IMR-90 (cell line): ENCODE measurements around the gene ATMIN. TPM values are rescaled to one million over a fixed set of nuclear protein-coding genes. Genes with fewer than 3 reads are reported as not detected.

Experiments used
- ATAC-seq: fragments of 200-7000 bp; cut with Tn5 transposase; 2 replicates; pipeline ENCODE4 v1.9.1; 2020; ENCODE audit warnings: low read depth, mild to moderate bottlenecking, moderate library complexity
- BruUV-seq: library from RNA; stranded (reverse); fragments of 400-500 nt; replicated peaks from 2 replicates; lab custom pipeline; 2021; lab: Mats Ljungman, UMichigan
- CTCF ChIA-PET: fragments of 300-600 bp; formaldehyde crosslinking; extraction: SDS; loops from one replicate; lab custom pipeline; 2021; ENCODE audit warnings: antibody characterized with exemption; lab: Yijun Ruan, JAX
- POLR2A ChIA-PET: fragments of 300-600 bp; sonication (Branson Sonifier 250); formaldehyde crosslinking; loops from one replicate; lab custom pipeline; 2022; ENCODE audit warnings: antibody characterized with exemption; ENCODE audit not compliant: unreplicated experiment; lab: Charles Lee
- DNase-seq: peaks from one replicate; pipeline ENCODE4 v3.0.0; 2013
- H2AFZ ChIP-seq: replicated peaks from 2 replicates; pipeline ENCODE3; 2013; ENCODE audit warnings: low read length, mild to moderate bottlenecking; ENCODE audit not compliant: poor library complexity
- H2AK5ac ChIP-seq: 2 replicates; pipeline ENCODE4 v1.6.1; 2013; ENCODE audit warnings: low read depth, low read length, inconsistent platforms
- H2AK9ac ChIP-seq: replicated peaks from 2 replicates; pipeline ENCODE3; 2013; ENCODE audit warnings: mild to moderate bottlenecking, low read depth, low read length, moderate library complexity; ENCODE audit not compliant: poor library complexity
- H2BK120ac ChIP-seq: 2 replicates; pipeline ENCODE4 v1.6.1; 2013; ENCODE audit warnings: low read depth, low read length, inconsistent platforms
- H2BK15ac ChIP-seq: 3 replicates; pipeline ENCODE4 v1.6.1; 2013; ENCODE audit warnings: low read depth, low read length, inconsistent platforms
- H2BK20ac ChIP-seq: 2 replicates; pipeline ENCODE4 v1.6.1; 2013; ENCODE audit warnings: low read depth, mild to moderate bottlenecking, inconsistent platforms, low read length, moderate library complexity
- H2BK5ac ChIP-seq: 2 replicates; pipeline ENCODE4 v1.6.1; 2013; ENCODE audit warnings: mild to moderate bottlenecking, low read depth, low read length, inconsistent platforms; ENCODE audit not compliant: poor library complexity, severe bottlenecking
- H3K14ac ChIP-seq: replicated peaks from 2 replicates; pipeline ENCODE4 v1.6.1; 2013; ENCODE audit warnings: low read depth, low read length, inconsistent platforms
- H3K18ac ChIP-seq: 2 replicates; pipeline ENCODE4 v1.6.1; 2013; ENCODE audit warnings: low read depth, low read length, control low read depth
- H3K23ac ChIP-seq: 2 replicates; pipeline ENCODE4 v1.6.1; 2013; ENCODE audit warnings: low read depth, low read length, inconsistent platforms
- H3K27ac ChIP-seq: 2 replicates; pipeline ENCODE4 v1.5.1; 2013; ENCODE audit warnings: mild to moderate bottlenecking, control low read depth, low read length; ENCODE audit not compliant: insufficient read depth
- H3K27me3 ChIP-seq: 2 replicates; pipeline ENCODE4 v1.6.1; 2013; ENCODE audit warnings: low read length; ENCODE audit not compliant: control insufficient read depth, insufficient read depth
- H3K36me3 ChIP-seq: 2 replicates; pipeline ENCODE4 v1.6.1; 2013; ENCODE audit warnings: low read length, mixed read lengths; ENCODE audit not compliant: control insufficient read depth, insufficient read depth
- H3K4ac ChIP-seq: 2 replicates; pipeline ENCODE4 v1.6.1; 2013; ENCODE audit warnings: low read depth, low read length, inconsistent platforms
- H3K4me1 ChIP-seq: 2 replicates; pipeline ENCODE4 v1.6.1; 2013; ENCODE audit warnings: low read length, mixed read lengths; ENCODE audit not compliant: control insufficient read depth, insufficient read depth
- H3K4me2 ChIP-seq: 2 replicates; pipeline ENCODE4 v1.6.1; 2013; ENCODE audit warnings: low read depth, mild to moderate bottlenecking, control low read depth, low read length, moderate library complexity
- H3K4me3 ChIP-seq: 2 replicates; pipeline ENCODE4 v1.5.1; 2013; ENCODE audit warnings: low read depth, mild to moderate bottlenecking, control low read depth, low read length, moderate library complexity; ENCODE audit not compliant: insufficient read depth
- H3K56ac ChIP-seq: 2 replicates; pipeline ENCODE4 v1.6.1; 2013; ENCODE audit warnings: low read length, inconsistent platforms; ENCODE audit not compliant: insufficient read depth; ENCODE audit errors: extremely low read depth
- H3K79me1 ChIP-seq, 2 experiments: 2 replicates each; pipeline ENCODE4 v1.6.1; 2013; ENCODE audit warnings: low read length in 2 of 2, inconsistent platforms in 1 of 2, low read depth in 1 of 2
- H3K9ac ChIP-seq: 2 replicates; pipeline ENCODE4 v1.6.1; 2013; ENCODE audit warnings: low read depth, low read length, control low read depth
- H3K9me1 ChIP-seq: 2 replicates; pipeline ENCODE4 v1.6.1; 2013; ENCODE audit warnings: low read length, inconsistent platforms; ENCODE audit not compliant: insufficient read depth
- H3K9me3 ChIP-seq: 2 replicates; pipeline ENCODE4 v1.6.1; 2013; ENCODE audit warnings: low read length; ENCODE audit not compliant: control insufficient read depth, insufficient read depth
- H4K20me1 ChIP-seq: 2 replicates; pipeline ENCODE4 v1.6.1; 2013; ENCODE audit warnings: low read length, inconsistent platforms; ENCODE audit not compliant: insufficient read depth
- H4K5ac ChIP-seq: 2 replicates; pipeline ENCODE4 v1.6.1; 2013; ENCODE audit warnings: mild to moderate bottlenecking, low read depth, low read length, control low read depth
- H4K8ac ChIP-seq, 2 experiments: 2 replicates each; pipeline ENCODE4 v1.6.1; 2013; ENCODE audit warnings: low read depth in 2 of 2, low read length in 2 of 2, control low read depth in 1 of 2, inconsistent platforms in 1 of 2
- H4K91ac ChIP-seq: 2 replicates; pipeline ENCODE4 v1.6.1; 2013; ENCODE audit warnings: low read depth, low read length, inconsistent platforms; ENCODE audit not compliant: insufficient read depth
- BHLHE40 ChIP-seq: fragments of 150-350 bp; IDR thresholded peaks from 2 replicates; pipeline ENCODE4 v1.6.1; 2016; ENCODE audit warnings: mild to moderate bottlenecking, low read depth, low read length
- CEBPB ChIP-seq: IDR thresholded peaks from 2 replicates; pipeline ENCODE4 v1.6.1; 2012; ENCODE audit warnings: low read depth, low read length, improper control_type of control experiment
- ELK1 ChIP-seq: fragments of 150-350 bp; IDR thresholded peaks from 2 replicates; pipeline ENCODE4 v1.6.1; 2016; ENCODE audit warnings: low read depth, mild to moderate bottlenecking, low read length, moderate library complexity, borderline replicate concordance
- MAFK ChIP-seq: IDR thresholded peaks from 2 replicates; pipeline ENCODE4 v1.6.1; 2012; ENCODE audit warnings: low read depth, low read length, improper control_type of control experiment
- MAZ ChIP-seq: IDR thresholded peaks from 2 replicates; pipeline ENCODE4 v1.6.1; 2012; ENCODE audit warnings: low read depth, mild to moderate bottlenecking, low read length, improper control_type of control experiment, moderate library complexity, borderline replicate concordance
- MXI1 ChIP-seq: IDR thresholded peaks from 2 replicates; pipeline ENCODE4 v1.6.1; 2012; ENCODE audit warnings: low read depth, mild to moderate bottlenecking, low read length, moderate library complexity, borderline replicate concordance
- POLR2A ChIP-seq: IDR thresholded peaks from 2 replicates; pipeline ENCODE4 v1.6.1; 2012; ENCODE audit warnings: mild to moderate bottlenecking, low read depth, low read length
- RAD21 ChIP-seq: IDR thresholded peaks from 2 replicates; pipeline ENCODE4 v1.6.1; 2012; ENCODE audit warnings: low read length, improper control_type of control experiment
- RCOR1 ChIP-seq: IDR thresholded peaks from 2 replicates; pipeline ENCODE4 v1.6.1; 2012; ENCODE audit warnings: mild to moderate bottlenecking, low read length, improper control_type of control experiment; ENCODE audit not compliant: insufficient replicate concordance
- USF2 ChIP-seq: fragments of 150-350 bp; IDR thresholded peaks from 2 replicates; pipeline ENCODE4 v1.6.1; 2017; ENCODE audit warnings: mild to moderate bottlenecking, antibody characterized with exemption, low read length, low read depth
- WGBS, 2 experiments: methylation state at CpG; one replicate each; pipeline versions ENCODE4 v1.1.5 to v1.1.7; 2013; ENCODE audit warnings: missing lambda C conversion rate in 2 of 2; ENCODE audit not compliant: insufficient read length in 1 of 2; ENCODE audit errors: extremely low coverage in 2 of 2; 5-methylcytosine and 5-hydroxymethylcytosine counted together
- dilution Hi-C: fragments of 300-500 bp; cut with HindIII; formaldehyde crosslinking; loops from one replicate; pipeline ENCODE4 v1.14.3; 2018; ENCODE audit warnings: low sequenced_read_pairs; ENCODE audit not compliant: unreplicated experiment
- in situ Hi-C: fragments of 300-500 bp; cut with MboI; formaldehyde crosslinking; loops from 3 replicates; pipeline ENCODE4 v1.14.3; 2019; ENCODE audit warnings: low sequenced_read_pairs, inconsistent platforms, mixed read lengths
- intact Hi-C: fragments of 100-400 bp; cut with micrococcal nuclease; formaldehyde crosslinking; loops from 2 replicates; pipeline ENCODE4 v1.10.0; 2022
- polyA plus RNA-seq, 3 experiments: library from polyadenylated mRNA; depleted of rRNA; stranded (reverse); fragments of >200 nt; gene quantifications; 2 replicates each; pipeline ENCODE4 v1.2.3, GENCODE V29; 2012; ENCODE audit warnings: low replicate concordance in 1 of 3
- total RNA-seq: library from RNA; depleted of rRNA; stranded (reverse); fragments of >200 nt; gene quantifications from 2 replicates; pipeline ENCODE4 v1.2.3, GENCODE V29; 2012

The ATMIN gene
- total and polyA plus RNA-seq, 2 of the 4 experiments (the other 2 are of a cell fraction): 15.8 to 45.9 TPM

- H2BK20ac ChIP-seq: no peak overlapping the region
- no peak overlapping the region for H2AK5ac ChIP-seq
- no peak overlapping the region for H3K4me3 ChIP-seq
- no peak overlapping the region for H2AFZ ChIP-seq
- dilution Hi-C loops (no loop called here), intact Hi-C loops (no loop called here), in situ Hi-C loops (no loop called here)
- no peak overlapping the region for H4K5ac ChIP-seq
- no peak overlapping the region for H3K9ac ChIP-seq
- DNase-seq (no peak), ATAC-seq (no peak)
- no peaks in the 10 kb centered on the region for H3K9me3 ChIP-seq
- H3K56ac ChIP-seq: no peak overlapping the region
- no peak overlapping the region for H3K18ac ChIP-seq
- H3K27ac ChIP-seq: no peak overlapping the region
- H3K79me1 ChIP-seq: peaks cover 20 to 34% of the 10 kb centered on the region in 2 experiments
- H3K23ac ChIP-seq: no peak overlapping the region
- H2AK9ac ChIP-seq: no peak overlapping the region
- no peaks in the 10 kb centered on the region; the same call in 1 of the 2 replicates for H3K4me1 ChIP-seq
- H4K91ac ChIP-seq: no peak overlapping the region
- H2BK15ac ChIP-seq: no peak overlapping the region
- no peak overlapping the region for H2BK5ac ChIP-seq
- H3K27me3 ChIP-seq: no peaks in the 10 kb centered on the region
- peaks cover 9% of the 10 kb centered on the region; the same call in 1 of the 2 replicates for H3K36me3 ChIP-seq
- POLR2A ChIA-PET: no interaction called here
- TF ChIP-seq ELK1 (no peak), MAZ (no peak), MXI1 (no peak), BHLHE40 (no peak), CEBPB (no peak), MAFK (no peak), POLR2A (no peak), RAD21 (no peak), RCOR1 (no peak), USF2 (no peak)
- no TSS peak for BruUV-seq
- H3K9me1 ChIP-seq: 0 out of 2 replicates have a peak, but pooled peaks cover 3% of the 10 kb centered on the region
- no peak overlapping the region for H3K4me2 ChIP-seq
- no peak overlapping the region for H2BK120ac ChIP-seq
- no peak overlapping the region for H4K8ac ChIP-seq
- WGBS, 2 experiments: no CpG with 5 or more reads among the region's 3 CpGs
- CTCF ChIA-PET: no interaction called here
- H4K20me1 ChIP-seq: no peaks in the 10 kb centered on the region; the same call in 1 of the 2 replicates
- H3K14ac ChIP-seq: no peak overlapping the region
- H3K4ac ChIP-seq: no peak overlapping the region
Measured at GRCh38 chr16:81012974-81013373, 22.7 kb upstream of the ATMIN start.
